ENCODE results near the gene CLDND1. TPM values are rescaled to one million over a fixed set of nuclear protein-coding genes. Genes with fewer than 3 reads are reported as not detected.
A peak's percentile ranks its signal among the peaks of the same experiment; 100 is the strongest.

CLDND1 gene
- 37.7 and 87.4 TPM in 2 replicates for total RNA-seq (2014; rRNA removed; shearing (Covaris generic); ENCODE audit: low replicate concordance)

- peak; percentile 98 for DNase-seq
- H3K4me1 ChIP-seq (ENCODE audit: low read length): peaks cover 15% of the 10 kb centered on the region
- H3K9me3 ChIP-seq (ENCODE audit: low read length): no peaks in the 10 kb centered on the region
- no peaks in the 10 kb centered on the region for H3K9me2 ChIP-seq (replicated peaks; ENCODE audit: insufficient read depth, low read length)
- no peaks in the 10 kb centered on the region for H3K27me3 ChIP-seq (ENCODE audit: low read length)
- H3K4me3 ChIP-seq (ENCODE audit: low read length): peak within 1 kb of the TSS; percentile 88
- H3K4me2 ChIP-seq (ENCODE audit: low read depth, low read length, poor library complexity, severe bottlenecking): peak within 1 kb of the TSS; percentile 82
- H2AFZ ChIP-seq (ENCODE audit: low read length): peak within 1 kb of the TSS; percentile 99
- peaks cover 36% of the 10 kb centered on the region for H3K79me2 ChIP-seq (ENCODE audit: low read length)
- peak within 1 kb of the TSS; percentile 91 for H3K9ac ChIP-seq (ENCODE audit: low read length)
- H3K27ac ChIP-seq (ENCODE audit: low read length): no peak within 1 kb of the TSS
- H3K36me3 ChIP-seq (ENCODE audit: insufficient read depth, low read length): peaks cover 34% of the 10 kb centered on the region; the same call in 1 of the 2 replicates
- no peaks in the 10 kb centered on the region for H4K20me1 ChIP-seq (ENCODE audit: insufficient read depth, low read depth, low read length)
Observed at GRCh38 chr3:98522544-98523281, at the start of gene CLDND1. Gene CLDND1 (minus strand): TSS chr3:98522902. CDS start chr3:98521424, 1,478 bp downstream.

GRCh38 chr3:98568402-98568801, 45.7 kb upstream of the CLDND1 start:
- no peak overlapping the region for H3K4me3 ChIP-seq (ENCODE audit: low read length)
- no peak for DNase-seq
- H3K9me3 ChIP-seq (ENCODE audit: low read length): no peaks in the 10 kb centered on the region
- no peaks in the 10 kb centered on the region for H3K79me2 ChIP-seq (ENCODE audit: low read length)
- H3K4me1 ChIP-seq (ENCODE audit: low read length): no peaks in the 10 kb centered on the region
- no peaks in the 10 kb centered on the region for H3K27me3 ChIP-seq (ENCODE audit: low read length)
- H3K36me3 ChIP-seq (ENCODE audit: insufficient read depth, low read length): no peaks in the 10 kb centered on the region
- no peaks in the 10 kb centered on the region for H3K9me2 ChIP-seq (replicated peaks; ENCODE audit: insufficient read depth, low read length)
- no peak overlapping the region for H2AFZ ChIP-seq (ENCODE audit: low read length)
- H4K20me1 ChIP-seq (ENCODE audit: insufficient read depth, low read depth, low read length): no peaks in the 10 kb centered on the region
- H3K9ac ChIP-seq (ENCODE audit: low read length): no peak overlapping the region
- H3K4me2 ChIP-seq (ENCODE audit: low read depth, low read length, poor library complexity, severe bottlenecking): no peak overlapping the region
- H3K27ac ChIP-seq (ENCODE audit: low read length): no peak overlapping the region

- Histone ChIP-seq H3K4me2 (ENCODE audit: low read depth, low read length, poor library complexity, severe bottlenecking) (no peak overlapping the region), H4K20me1 (ENCODE audit: insufficient read depth, low read depth, low read length) (no peaks in the 10 kb centered on the region), H3K4me1 (ENCODE audit: low read length) (no peaks in the 10 kb centered on the region), H3K9me3 (ENCODE audit: low read length) (no peaks in the 10 kb centered on the region), H3K27ac (ENCODE audit: low read length) (no peak overlapping the region), H3K9ac (ENCODE audit: low read length) (no peak overlapping the region), H3K79me2 (ENCODE audit: low read length) (no peaks in the 10 kb centered on the region), H3K36me3 (ENCODE audit: insufficient read depth, low read length) (no peaks in the 10 kb centered on the region), H3K9me2 (replicated peaks; ENCODE audit: insufficient read depth, low read length) (no peaks in the 10 kb centered on the region), H3K4me3 (ENCODE audit: low read length) (no peak overlapping the region), H3K27me3 (ENCODE audit: low read length) (no peaks in the 10 kb centered on the region), H2AFZ (ENCODE audit: low read length) (no peak overlapping the region)
- no peak for DNase-seq
Observed at GRCh38 chr3:98567666-98568270, 45.1 kb upstream of the CLDND1 start.

GRCh38 chr3:98565843-98566242, 43.1 kb upstream of the CLDND1 start:
- no peaks in the 10 kb centered on the region for H3K36me3 ChIP-seq (ENCODE audit: insufficient read depth, low read length)
- no peaks in the 10 kb centered on the region for H3K27me3 ChIP-seq (ENCODE audit: low read length)
- DNase-seq: no peak
- H3K79me2 ChIP-seq (ENCODE audit: low read length): no peaks in the 10 kb centered on the region
- H4K20me1 ChIP-seq (ENCODE audit: insufficient read depth, low read depth, low read length): no peaks in the 10 kb centered on the region
- H3K4me3 ChIP-seq (ENCODE audit: low read length): no peak overlapping the region
- no peak overlapping the region for H3K4me2 ChIP-seq (ENCODE audit: low read depth, low read length, poor library complexity, severe bottlenecking)
- no peak overlapping the region for H3K27ac ChIP-seq (ENCODE audit: low read length)
- no peaks in the 10 kb centered on the region for H3K9me3 ChIP-seq (ENCODE audit: low read length)
- no peak overlapping the region for H2AFZ ChIP-seq (ENCODE audit: low read length)
- no peak overlapping the region for H3K9ac ChIP-seq (ENCODE audit: low read length)
- no peaks in the 10 kb centered on the region for H3K9me2 ChIP-seq (replicated peaks; ENCODE audit: insufficient read depth, low read length)
- H3K4me1 ChIP-seq (ENCODE audit: low read length): no peaks in the 10 kb centered on the region

GRCh38 chr3:98565237-98565643, 42.5 kb upstream of the CLDND1 start:
- Histone ChIP-seq H3K4me3 (ENCODE audit: low read length) (no peak overlapping the region), H3K27ac (ENCODE audit: low read length) (no peak overlapping the region), H3K36me3 (ENCODE audit: insufficient read depth, low read length) (no peaks in the 10 kb centered on the region), H3K27me3 (ENCODE audit: low read length) (no peaks in the 10 kb centered on the region), H3K4me2 (ENCODE audit: low read depth, low read length, poor library complexity, severe bottlenecking) (no peak overlapping the region), H3K79me2 (ENCODE audit: low read length) (no peaks in the 10 kb centered on the region), H3K4me1 (ENCODE audit: low read length) (no peaks in the 10 kb centered on the region), H2AFZ (ENCODE audit: low read length) (no peak overlapping the region), H4K20me1 (ENCODE audit: insufficient read depth, low read depth, low read length) (no peaks in the 10 kb centered on the region), H3K9me2 (replicated peaks; ENCODE audit: insufficient read depth, low read length) (no peaks in the 10 kb centered on the region), H3K9ac (ENCODE audit: low read length) (no peak overlapping the region), H3K9me3 (ENCODE audit: low read length) (no peaks in the 10 kb centered on the region)
- no peak for DNase-seq

GRCh38 chr3:98564282-98565005, 41.7 kb upstream of the CLDND1 start:
- H2AFZ ChIP-seq (ENCODE audit: low read length): no peak overlapping the region
- no peak for DNase-seq
- H3K9me3 ChIP-seq (ENCODE audit: low read length): no peaks in the 10 kb centered on the region
- no peaks in the 10 kb centered on the region for H3K79me2 ChIP-seq (ENCODE audit: low read length)
- no peak overlapping the region for H3K4me3 ChIP-seq (ENCODE audit: low read length)
- no peak overlapping the region for H3K9ac ChIP-seq (ENCODE audit: low read length)
- H4K20me1 ChIP-seq (ENCODE audit: insufficient read depth, low read depth, low read length): no peaks in the 10 kb centered on the region
- no peaks in the 10 kb centered on the region for H3K9me2 ChIP-seq (replicated peaks; ENCODE audit: insufficient read depth, low read length)
- no peaks in the 10 kb centered on the region for H3K36me3 ChIP-seq (ENCODE audit: insufficient read depth, low read length)
- H3K27me3 ChIP-seq (ENCODE audit: low read length): no peaks in the 10 kb centered on the region
- no peak overlapping the region for H3K4me2 ChIP-seq (ENCODE audit: low read depth, low read length, poor library complexity, severe bottlenecking)
- no peaks in the 10 kb centered on the region for H3K4me1 ChIP-seq (ENCODE audit: low read length)
- H3K27ac ChIP-seq (ENCODE audit: low read length): no peak overlapping the region

- DNase-seq: no peak
- Histone ChIP-seq H3K27ac (ENCODE audit: low read length) (no peak overlapping the region), H3K36me3 (ENCODE audit: insufficient read depth, low read length) (no peaks in the 10 kb centered on the region), H3K9me2 (replicated peaks; ENCODE audit: insufficient read depth, low read length) (no peaks in the 10 kb centered on the region), H3K79me2 (ENCODE audit: low read length) (no peaks in the 10 kb centered on the region), H3K4me3 (ENCODE audit: low read length) (no peak overlapping the region), H4K20me1 (ENCODE audit: insufficient read depth, low read depth, low read length) (no peaks in the 10 kb centered on the region), H3K9me3 (ENCODE audit: low read length) (no peaks in the 10 kb centered on the region), H3K4me2 (ENCODE audit: low read depth, low read length, poor library complexity, severe bottlenecking) (no peak overlapping the region), H3K4me1 (ENCODE audit: low read length) (no peaks in the 10 kb centered on the region), H3K9ac (ENCODE audit: low read length) (no peak overlapping the region), H2AFZ (ENCODE audit: low read length) (no peak overlapping the region), H3K27me3 (ENCODE audit: low read length) (no peaks in the 10 kb centered on the region)
Observed at GRCh38 chr3:98563661-98564281, 41.1 kb upstream of the CLDND1 start.
